ENCODE data around the gene SHANK2. TPM values are rescaled to one million over a fixed set of nuclear protein-coding genes. Genes with fewer than 3 reads are reported as not detected.

Gene SHANK2
- polyA plus RNA-seq, 1 donor from 2014 or later, result 13.6 TPM

GRCh38 chr11:71239581-71239980 is 12.8 kb downstream of the SHANK2 start:
- H3K4me3 ChIP-seq (ENCODE audit: low read length), result no peak overlapping the region
- H2AFZ ChIP-seq (ENCODE audit: low read depth, low read length), result no peak overlapping the region
- no peaks in the 10 kb centered on the region for H3F3A ChIP-seq (ENCODE audit: insufficient read depth, low read length, poor library complexity, severe bottlenecking)
- H3K9me3 ChIP-seq (ENCODE audit: low read length), result no peaks in the 10 kb centered on the region
- H3K9me2 ChIP-seq (ENCODE audit: insufficient read depth, low read length), result no peaks in the 10 kb centered on the region
- H4K20me1 ChIP-seq (ENCODE audit: insufficient read depth), result no peaks in the 10 kb centered on the region
- H3K79me2 ChIP-seq (replicated peaks; ENCODE audit: insufficient read depth, low read length), result no peaks in the 10 kb centered on the region
- no peaks in the 10 kb centered on the region for H3K27me3 ChIP-seq (ENCODE audit: insufficient read depth, low read depth, low read length)
- H3K27ac ChIP-seq (ENCODE audit: low read length), result no peak overlapping the region
- TF ChIP-seq MXI1 (conservative IDR thresholded peaks at IDR 0.05; ENCODE audit: poor library complexity, severe bottlenecking) (no peak), EP300 (conservative IDR thresholded peaks at IDR 0.05; ENCODE audit: poor library complexity, severe bottlenecking) (no peak), RAD21 (conservative IDR thresholded peaks at IDR 0.05) (no peak), TAF1 (IDR thresholded peaks at IDR 0.05; ENCODE audit: low read depth) (no peak), SMC3 (conservative IDR thresholded peaks at IDR 0.05; ENCODE audit: poor library complexity) (no peak), POLR2AphosphoS5 (IDR thresholded peaks at IDR 0.05) (no peak), EZH2 (IDR thresholded peaks at IDR 0.05; ENCODE audit: borderline replicate concordance, insufficient read depth, low read length, poor library complexity, severe bottlenecking) (no peak)
- TF ChIP-seq, protein P1, sequence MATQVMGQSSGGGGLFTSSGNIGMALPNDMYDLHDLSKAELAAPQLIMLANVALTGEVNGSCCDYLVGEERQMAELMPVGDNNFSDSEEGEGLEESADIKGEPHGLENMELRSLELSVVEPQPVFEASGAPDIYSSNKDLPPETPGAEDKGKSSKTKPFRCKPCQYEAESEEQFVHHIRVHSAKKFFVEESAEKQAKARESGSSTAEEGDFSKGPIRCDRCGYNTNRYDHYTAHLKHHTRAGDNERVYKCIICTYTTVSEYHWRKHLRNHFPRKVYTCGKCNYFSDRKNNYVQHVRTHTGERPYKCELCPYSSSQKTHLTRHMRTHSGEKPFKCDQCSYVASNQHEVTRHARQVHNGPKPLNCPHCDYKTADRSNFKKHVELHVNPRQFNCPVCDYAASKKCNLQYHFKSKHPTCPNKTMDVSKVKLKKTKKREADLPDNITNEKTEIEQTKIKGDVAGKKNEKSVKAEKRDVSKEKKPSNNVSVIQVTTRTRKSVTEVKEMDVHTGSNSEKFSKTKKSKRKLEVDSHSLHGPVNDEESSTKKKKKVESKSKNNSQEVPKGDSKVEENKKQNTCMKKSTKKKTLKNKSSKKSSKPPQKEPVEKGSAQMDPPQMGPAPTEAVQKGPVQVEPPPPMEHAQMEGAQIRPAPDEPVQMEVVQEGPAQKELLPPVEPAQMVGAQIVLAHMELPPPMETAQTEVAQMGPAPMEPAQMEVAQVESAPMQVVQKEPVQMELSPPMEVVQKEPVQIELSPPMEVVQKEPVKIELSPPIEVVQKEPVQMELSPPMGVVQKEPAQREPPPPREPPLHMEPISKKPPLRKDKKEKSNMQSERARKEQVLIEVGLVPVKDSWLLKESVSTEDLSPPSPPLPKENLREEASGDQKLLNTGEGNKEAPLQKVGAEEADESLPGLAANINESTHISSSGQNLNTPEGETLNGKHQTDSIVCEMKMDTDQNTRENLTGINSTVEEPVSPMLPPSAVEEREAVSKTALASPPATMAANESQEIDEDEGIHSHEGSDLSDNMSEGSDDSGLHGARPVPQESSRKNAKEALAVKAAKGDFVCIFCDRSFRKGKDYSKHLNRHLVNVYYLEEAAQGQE (IDR thresholded peaks at IDR 0.05; ENCODE audit: borderline replicate concordance), result no peak
- TF ChIP-seq, protein P2, sequence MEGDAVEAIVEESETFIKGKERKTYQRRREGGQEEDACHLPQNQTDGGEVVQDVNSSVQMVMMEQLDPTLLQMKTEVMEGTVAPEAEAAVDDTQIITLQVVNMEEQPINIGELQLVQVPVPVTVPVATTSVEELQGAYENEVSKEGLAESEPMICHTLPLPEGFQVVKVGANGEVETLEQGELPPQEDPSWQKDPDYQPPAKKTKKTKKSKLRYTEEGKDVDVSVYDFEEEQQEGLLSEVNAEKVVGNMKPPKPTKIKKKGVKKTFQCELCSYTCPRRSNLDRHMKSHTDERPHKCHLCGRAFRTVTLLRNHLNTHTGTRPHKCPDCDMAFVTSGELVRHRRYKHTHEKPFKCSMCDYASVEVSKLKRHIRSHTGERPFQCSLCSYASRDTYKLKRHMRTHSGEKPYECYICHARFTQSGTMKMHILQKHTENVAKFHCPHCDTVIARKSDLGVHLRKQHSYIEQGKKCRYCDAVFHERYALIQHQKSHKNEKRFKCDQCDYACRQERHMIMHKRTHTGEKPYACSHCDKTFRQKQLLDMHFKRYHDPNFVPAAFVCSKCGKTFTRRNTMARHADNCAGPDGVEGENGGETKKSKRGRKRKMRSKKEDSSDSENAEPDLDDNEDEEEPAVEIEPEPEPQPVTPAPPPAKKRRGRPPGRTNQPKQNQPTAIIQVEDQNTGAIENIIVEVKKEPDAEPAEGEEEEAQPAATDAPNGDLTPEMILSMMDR (IDR thresholded peaks at IDR 0.05; ENCODE audit: poor library complexity, severe bottlenecking), result no peak
- H3K9ac ChIP-seq (ENCODE audit: low read length), result no peak overlapping the region
- no peak overlapping the region for H3K4me2 ChIP-seq (ENCODE audit: low read length)
- no peaks in the 10 kb centered on the region for H3K36me3 ChIP-seq (ENCODE audit: insufficient read depth, low read length)

GRCh38 chr11:71238941-71239340 is 13.4 kb downstream of the SHANK2 start:
- no peak overlapping the region for H2AFZ ChIP-seq (ENCODE audit: low read depth, low read length)
- no peak overlapping the region for H3K4me2 ChIP-seq (ENCODE audit: low read length)
- H3K9me3 ChIP-seq (ENCODE audit: low read length), result no peaks in the 10 kb centered on the region
- no peak overlapping the region for H3K9ac ChIP-seq (ENCODE audit: low read length)
- no peaks in the 10 kb centered on the region for H3K9me2 ChIP-seq (ENCODE audit: insufficient read depth, low read length)
- H3K36me3 ChIP-seq (ENCODE audit: insufficient read depth, low read length), result no peaks in the 10 kb centered on the region
- no peaks in the 10 kb centered on the region for H3K79me2 ChIP-seq (replicated peaks; ENCODE audit: insufficient read depth, low read length)
- TF ChIP-seq RAD21 (conservative IDR thresholded peaks at IDR 0.05) (no peak), TAF1 (IDR thresholded peaks at IDR 0.05; ENCODE audit: low read depth) (no peak), MXI1 (conservative IDR thresholded peaks at IDR 0.05; ENCODE audit: poor library complexity, severe bottlenecking) (no peak), SMC3 (conservative IDR thresholded peaks at IDR 0.05; ENCODE audit: poor library complexity) (no peak), EZH2 (IDR thresholded peaks at IDR 0.05; ENCODE audit: borderline replicate concordance, insufficient read depth, low read length, poor library complexity, severe bottlenecking) (no peak), EP300 (conservative IDR thresholded peaks at IDR 0.05; ENCODE audit: poor library complexity, severe bottlenecking) (no peak), POLR2AphosphoS5 (IDR thresholded peaks at IDR 0.05) (no peak)
- TF ChIP-seq, protein P1 (IDR thresholded peaks at IDR 0.05; ENCODE audit: borderline replicate concordance), result no peak
- TF ChIP-seq, protein P2 (IDR thresholded peaks at IDR 0.05; ENCODE audit: poor library complexity, severe bottlenecking), result no peak
- H3K27ac ChIP-seq (ENCODE audit: low read length), result no peak overlapping the region
- no peaks in the 10 kb centered on the region for H3F3A ChIP-seq (ENCODE audit: insufficient read depth, low read length, poor library complexity, severe bottlenecking)
- H3K27me3 ChIP-seq (ENCODE audit: insufficient read depth, low read depth, low read length), result no peaks in the 10 kb centered on the region
- no peak overlapping the region for H3K4me3 ChIP-seq (ENCODE audit: low read length)
- no peaks in the 10 kb centered on the region for H4K20me1 ChIP-seq (ENCODE audit: insufficient read depth)
